Prostate gland (tissue), 2 donors: ENCODE results near the gene C10orf62. TPM values are rescaled to one million over a fixed set of nuclear protein-coding genes. Genes with fewer than 3 reads are reported as not detected.
A peak's percentile ranks its signal among the peaks of the same experiment; 100 is the strongest.

Source experiments
- DNase-seq: peaks from one replicate; pipeline ENCODE4 v3.0.0-alpha.2; 2019; ENCODE audit warnings: low spot score
- H3K27ac ChIP-seq, 2 donors: fragments of 200-600 bp; sonication (generic); 2 replicates each; pipeline ENCODE4 v1.5.1; 2017 to 2019
- H3K27me3 ChIP-seq: fragments of 200-600 bp; sonication (generic); replicated peaks from 2 replicates; pipeline ENCODE4 v1.5.1; 2019; ENCODE audit not compliant: insufficient read depth
- H3K36me3 ChIP-seq, 2 donors: fragments of 200-600 bp; sonication (generic); 1 replicate in 1 of 2; 2 replicates in 1 of 2; pipeline versions ENCODE4 v1.5.1 to v1.8.1; 2017 to 2019
- H3K4me1 ChIP-seq: fragments of 200-600 bp; sonication (generic); replicated peaks from 2 replicates; pipeline ENCODE4 v1.5.1; 2019
- H3K4me3 ChIP-seq, 2 donors: fragments of 200-600 bp; sonication (generic); 2 replicates each; pipeline ENCODE4 v1.5.1; 2017 to 2019
- H3K9me3 ChIP-seq: fragments of 200-600 bp; sonication (generic); 2 replicates; pipeline ENCODE4 v1.5.1; 2017
- CTCF ChIP-seq, 4 experiments: fragments of 200-600 bp in 2 of 4; fragments of 450-650 bp in 2 of 4; sonication (generic) in 2 of 4; IDR thresholded peaks; 1 replicate in 3 of 4; 2 replicates in 1 of 4; pipeline ENCODE4 v1.5.1; 2016 to 2019; ENCODE audit warnings: antibody characterized with exemption in 4 of 4, mild to moderate bottlenecking in 2 of 4, moderate library complexity in 2 of 4
- POLR2A ChIP-seq: fragments of 450-650 bp; IDR thresholded peaks from one replicate; pipeline ENCODE4 v1.6.1; 2016; ENCODE audit warnings: antibody characterized with exemption, mild to moderate bottlenecking
- POLR2AphosphoS5 ChIP-seq: sonication (generic); formaldehyde crosslinking; IDR thresholded peaks from one replicate; pipeline ENCODE4 v1.6.1; 2017; ENCODE audit warnings: antibody characterized with exemption
- WGBS: methylation state at CpG from one replicate; pipeline ENCODE4 v1.1.5; 2018; 5-methylcytosine and 5-hydroxymethylcytosine counted together
- intact Hi-C: fragments of 100-400 bp; cut with DNase I; formaldehyde crosslinking; loops from one replicate; pipeline ENCODE4 v1.14.2; 2022
- total RNA-seq, 2 donors: library from RNA; depleted of rRNA; stranded (reverse); fragments of >200 nt; gene quantifications; one replicate each; pipeline ENCODE4 v1.1.0, GENCODE V29; 2016

The C10orf62 gene
- total RNA-seq, 2 donors from 2014 or later = 14.0 TPM; not detected in 1

- intact Hi-C loops = no loop called here
- no peak for DNase-seq
- TF ChIP-seq POLR2AphosphoS5 = no peak
- TF ChIP-seq POLR2A = no peak
- no peak for TF ChIP-seq CTCF (IDR thresholded peaks at IDR 0.05)
- H3K4me1 ChIP-seq = no peaks in the 10 kb centered on the region
- WGBS = 87% methylated on average over 13 of the region's 13 CpGs
- no peaks in the 10 kb centered on the region for H3K27me3 ChIP-seq
- no peak overlapping the region for H3K27ac ChIP-seq
- H3K9me3 ChIP-seq = no peaks in the 10 kb centered on the region
- no peak overlapping the region for H3K4me3 ChIP-seq
- no peaks in the 10 kb centered on the region for H3K36me3 ChIP-seq
Measured at GRCh38 chr10:97583476-97583875, 6.0 kb upstream of the C10orf62 start.

GRCh38 chr10:97584060-97584797, 5.3 kb upstream of the C10orf62 start, which contains the start of gene HOGA1:
Gene HOGA1, plus strand, starts transcription at chr10:97584389. Its CDS starts 315 bp downstream, at chr10:97584704.
- H3K27me3 ChIP-seq = no peaks in the 10 kb centered on the region
- no peak for TF ChIP-seq POLR2A
- no peak for TF ChIP-seq CTCF (IDR thresholded peaks at IDR 0.05)
- TF ChIP-seq POLR2AphosphoS5 = no peak
- H3K27ac ChIP-seq = no peak within 1 kb of the TSS
- no peaks in the 10 kb centered on the region for H3K36me3 ChIP-seq
- DNase-seq = peak; percentile 26
- H3K4me1 ChIP-seq = no peaks in the 10 kb centered on the region
- H3K9me3 ChIP-seq = no peaks in the 10 kb centered on the region
- no peak within 1 kb of the TSS for H3K4me3 ChIP-seq
- intact Hi-C loops = no loop called here
- WGBS = 23% methylated on average over 5 of the region's 5 CpGs

GRCh38 chr10:97584798-97585438, 4.6 kb upstream of the C10orf62 start:
- intact Hi-C loops = no loop called here
- no peak overlapping the region for H3K27ac ChIP-seq
- TF ChIP-seq POLR2A (no peak), CTCF (IDR thresholded peaks at IDR 0.05) (no peak), POLR2AphosphoS5 (no peak)

GRCh38 chr10:97585439-97585811, 4.1 kb upstream of the C10orf62 start:
- intact Hi-C loops = no loop called here
- no peaks in the 10 kb centered on the region for H3K36me3 ChIP-seq
- no peaks in the 10 kb centered on the region for H3K4me1 ChIP-seq
- no peaks in the 10 kb centered on the region for H3K27me3 ChIP-seq
- TF ChIP-seq POLR2AphosphoS5 (no peak), POLR2A (no peak), CTCF (IDR thresholded peaks at IDR 0.05) (no peak)
- no peak overlapping the region for H3K4me3 ChIP-seq
- no peak for DNase-seq
- no peaks in the 10 kb centered on the region for H3K9me3 ChIP-seq
- H3K27ac ChIP-seq = no peak overlapping the region
- WGBS = 89% methylated on average over 5 of the region's 5 CpGs

More at GRCh38 chr10:97584798-97585438, 4.6 kb upstream of the C10orf62 start:
- Histone ChIP-seq H3K27me3 (no peaks in the 10 kb centered on the region), H3K4me3 (no peak overlapping the region), H3K36me3 (no peaks in the 10 kb centered on the region), H3K9me3 (no peaks in the 10 kb centered on the region), H3K4me1 (no peaks in the 10 kb centered on the region)
- WGBS = 79% methylated on average over 5 of the region's 5 CpGs
- DNase-seq = no peak
